HL-60 (cell line): Measurements from ENCODE around the gene TDRD1.

Source experiments
- GABPA ChIP-seq: IDR thresholded peaks from 2 replicates; pipeline ENCODE4 v1.6.1; 2012; ENCODE audit warnings: low read depth
- POLR2AphosphoS5 ChIP-seq: IDR thresholded peaks from 2 replicates; pipeline ENCODE4 v1.6.1; 2012; ENCODE audit warnings: low read depth
- SPI1 ChIP-seq: IDR thresholded peaks from 2 replicates; pipeline ENCODE4 v1.6.1; 2012; ENCODE audit warnings: low read depth, mild to moderate bottlenecking, borderline replicate concordance
- TF ChIP-seq, protein P1 (sequence below): IDR thresholded peaks from 2 replicates; pipeline ENCODE4 v1.6.1; 2012; ENCODE audit warnings: low read depth; ENCODE audit not compliant: insufficient replicate concordance
- TF ChIP-seq, protein P2 (sequence below): IDR thresholded peaks from one replicate; pipeline ENCODE4 v1.5.1; 2011; ENCODE audit warnings: low read length, control low read depth, inconsistent platforms; ENCODE audit not compliant: insufficient read depth

DNA sequence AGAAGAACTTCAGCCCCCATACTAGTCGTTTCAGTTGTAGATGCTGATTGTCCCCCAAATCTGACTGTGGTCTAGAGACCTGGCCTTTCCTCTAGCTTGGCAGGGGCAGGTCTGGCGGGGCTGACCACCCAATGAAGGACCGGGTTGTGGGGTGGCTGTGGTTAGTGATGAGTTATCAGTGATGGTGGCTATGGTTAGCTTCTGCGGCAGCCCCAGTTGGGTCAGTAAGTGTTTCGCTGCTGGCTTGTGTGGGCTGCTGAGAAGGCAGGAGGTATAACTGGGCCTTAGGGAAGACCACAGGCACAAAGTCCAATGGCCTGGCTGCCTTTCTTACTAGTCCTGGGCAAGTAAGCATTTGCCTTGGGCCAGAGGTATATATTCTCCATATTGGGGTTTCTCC, 81.2 kb downstream of the TDRD1 start:
- TF ChIP-seq, protein P1, sequence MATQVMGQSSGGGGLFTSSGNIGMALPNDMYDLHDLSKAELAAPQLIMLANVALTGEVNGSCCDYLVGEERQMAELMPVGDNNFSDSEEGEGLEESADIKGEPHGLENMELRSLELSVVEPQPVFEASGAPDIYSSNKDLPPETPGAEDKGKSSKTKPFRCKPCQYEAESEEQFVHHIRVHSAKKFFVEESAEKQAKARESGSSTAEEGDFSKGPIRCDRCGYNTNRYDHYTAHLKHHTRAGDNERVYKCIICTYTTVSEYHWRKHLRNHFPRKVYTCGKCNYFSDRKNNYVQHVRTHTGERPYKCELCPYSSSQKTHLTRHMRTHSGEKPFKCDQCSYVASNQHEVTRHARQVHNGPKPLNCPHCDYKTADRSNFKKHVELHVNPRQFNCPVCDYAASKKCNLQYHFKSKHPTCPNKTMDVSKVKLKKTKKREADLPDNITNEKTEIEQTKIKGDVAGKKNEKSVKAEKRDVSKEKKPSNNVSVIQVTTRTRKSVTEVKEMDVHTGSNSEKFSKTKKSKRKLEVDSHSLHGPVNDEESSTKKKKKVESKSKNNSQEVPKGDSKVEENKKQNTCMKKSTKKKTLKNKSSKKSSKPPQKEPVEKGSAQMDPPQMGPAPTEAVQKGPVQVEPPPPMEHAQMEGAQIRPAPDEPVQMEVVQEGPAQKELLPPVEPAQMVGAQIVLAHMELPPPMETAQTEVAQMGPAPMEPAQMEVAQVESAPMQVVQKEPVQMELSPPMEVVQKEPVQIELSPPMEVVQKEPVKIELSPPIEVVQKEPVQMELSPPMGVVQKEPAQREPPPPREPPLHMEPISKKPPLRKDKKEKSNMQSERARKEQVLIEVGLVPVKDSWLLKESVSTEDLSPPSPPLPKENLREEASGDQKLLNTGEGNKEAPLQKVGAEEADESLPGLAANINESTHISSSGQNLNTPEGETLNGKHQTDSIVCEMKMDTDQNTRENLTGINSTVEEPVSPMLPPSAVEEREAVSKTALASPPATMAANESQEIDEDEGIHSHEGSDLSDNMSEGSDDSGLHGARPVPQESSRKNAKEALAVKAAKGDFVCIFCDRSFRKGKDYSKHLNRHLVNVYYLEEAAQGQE = no peak
- TF ChIP-seq, protein P2, sequence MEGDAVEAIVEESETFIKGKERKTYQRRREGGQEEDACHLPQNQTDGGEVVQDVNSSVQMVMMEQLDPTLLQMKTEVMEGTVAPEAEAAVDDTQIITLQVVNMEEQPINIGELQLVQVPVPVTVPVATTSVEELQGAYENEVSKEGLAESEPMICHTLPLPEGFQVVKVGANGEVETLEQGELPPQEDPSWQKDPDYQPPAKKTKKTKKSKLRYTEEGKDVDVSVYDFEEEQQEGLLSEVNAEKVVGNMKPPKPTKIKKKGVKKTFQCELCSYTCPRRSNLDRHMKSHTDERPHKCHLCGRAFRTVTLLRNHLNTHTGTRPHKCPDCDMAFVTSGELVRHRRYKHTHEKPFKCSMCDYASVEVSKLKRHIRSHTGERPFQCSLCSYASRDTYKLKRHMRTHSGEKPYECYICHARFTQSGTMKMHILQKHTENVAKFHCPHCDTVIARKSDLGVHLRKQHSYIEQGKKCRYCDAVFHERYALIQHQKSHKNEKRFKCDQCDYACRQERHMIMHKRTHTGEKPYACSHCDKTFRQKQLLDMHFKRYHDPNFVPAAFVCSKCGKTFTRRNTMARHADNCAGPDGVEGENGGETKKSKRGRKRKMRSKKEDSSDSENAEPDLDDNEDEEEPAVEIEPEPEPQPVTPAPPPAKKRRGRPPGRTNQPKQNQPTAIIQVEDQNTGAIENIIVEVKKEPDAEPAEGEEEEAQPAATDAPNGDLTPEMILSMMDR = no peak
- no peak for TF ChIP-seq POLR2AphosphoS5
- TF ChIP-seq SPI1 = no peak
- no peak for TF ChIP-seq GABPA
